Skeletal muscle cell (primary cell): Measurements from ENCODE around the gene SERPINB8.

Experiments used
- DNase-seq: peaks from one replicate; pipeline ENCODE4 v3.0.0-alpha.2; 2010; ENCODE audit warnings: low read depth
- H3K4me3 ChIP-seq: 2 replicates; pipeline ENCODE4 v1.5.1; 2011; ENCODE audit warnings: low read depth, mild to moderate bottlenecking, control low read depth, low read length, moderate library complexity

SERPINB8 gene

DNA sequence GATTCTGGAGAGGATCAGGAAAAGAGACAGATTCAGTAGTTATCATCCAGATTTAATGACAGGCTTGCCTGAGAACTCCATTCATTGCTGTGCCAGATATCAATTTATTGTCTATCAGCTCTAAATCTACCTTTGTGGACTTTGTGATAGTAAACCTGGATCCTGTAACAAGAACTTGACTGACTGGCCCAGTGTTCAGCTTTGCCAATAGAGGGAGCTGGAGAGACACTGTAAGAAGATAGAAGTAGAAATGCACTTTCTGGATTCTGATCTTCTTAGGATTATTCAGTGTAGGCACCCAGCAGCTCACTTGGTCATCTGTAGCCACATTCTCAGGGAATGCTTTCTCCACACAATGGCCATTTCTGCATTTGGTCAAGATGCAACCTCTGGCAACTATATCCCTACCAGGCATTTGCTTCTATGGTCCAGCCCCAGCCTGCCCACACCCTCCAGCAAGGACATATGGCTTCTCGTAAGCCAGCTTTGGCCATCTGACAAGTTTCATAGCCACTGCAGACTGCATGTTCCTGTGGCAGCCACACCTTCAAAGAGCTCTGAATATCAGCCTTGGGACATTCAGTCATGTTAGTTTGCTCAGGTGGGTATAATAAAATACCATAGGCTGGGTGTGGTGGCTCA lies 6.1 kb upstream of the SERPINB8 start:
- H3K4me3 ChIP-seq, result no peak overlapping the region
- no peak for DNase-seq

DNA sequence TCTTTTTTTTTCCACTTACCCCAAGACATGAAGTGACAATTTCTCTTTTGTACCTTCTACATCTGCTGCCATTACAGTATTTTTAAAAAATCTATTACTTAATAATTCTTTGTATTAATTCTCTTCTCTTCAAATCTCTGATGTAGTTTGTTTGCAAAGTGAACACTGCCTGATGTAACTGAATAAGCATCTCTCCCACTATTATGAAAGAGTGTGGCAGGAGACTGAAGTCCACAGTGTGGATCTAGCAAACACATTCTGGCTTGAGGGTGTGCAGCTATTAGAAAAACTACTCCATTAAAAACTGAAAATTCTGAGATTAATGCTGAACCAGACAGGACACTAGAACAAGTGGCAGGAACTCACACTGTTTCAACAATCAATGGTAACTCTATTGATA lies 5.0 kb upstream of the SERPINB8 start:
- H3K4me3 ChIP-seq, result no peak overlapping the region
- no peak for DNase-seq

- no peak for DNase-seq
- no peak overlapping the region for H3K4me3 ChIP-seq
Measured at GRCh38 chr18:63965716-63966330, 4.1 kb upstream of the SERPINB8 start.

DNA sequence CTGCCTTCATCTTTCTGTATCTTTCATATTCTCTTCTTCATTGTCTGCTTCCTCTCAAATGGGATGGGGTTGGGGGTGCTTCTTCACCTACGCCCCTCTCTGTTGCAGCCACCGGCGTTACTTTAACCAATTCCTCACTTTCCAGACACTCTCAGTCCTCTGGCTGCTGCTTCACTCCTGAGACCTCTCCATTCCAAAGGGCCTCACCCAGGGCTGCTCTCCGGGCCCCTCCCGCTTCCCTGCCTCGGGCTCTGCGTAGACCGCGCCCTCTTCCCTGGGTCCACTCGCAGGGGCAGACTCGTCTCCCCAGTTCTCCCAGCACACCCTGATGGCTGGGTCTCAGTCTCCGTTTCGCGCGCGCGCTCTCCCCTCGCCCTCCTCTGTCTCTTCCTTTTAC lies 926 bp downstream of the SERPINB8 start:
- H3K4me3 ChIP-seq, result peak overlapping the region; percentile 78
- no peak for DNase-seq

DNA sequence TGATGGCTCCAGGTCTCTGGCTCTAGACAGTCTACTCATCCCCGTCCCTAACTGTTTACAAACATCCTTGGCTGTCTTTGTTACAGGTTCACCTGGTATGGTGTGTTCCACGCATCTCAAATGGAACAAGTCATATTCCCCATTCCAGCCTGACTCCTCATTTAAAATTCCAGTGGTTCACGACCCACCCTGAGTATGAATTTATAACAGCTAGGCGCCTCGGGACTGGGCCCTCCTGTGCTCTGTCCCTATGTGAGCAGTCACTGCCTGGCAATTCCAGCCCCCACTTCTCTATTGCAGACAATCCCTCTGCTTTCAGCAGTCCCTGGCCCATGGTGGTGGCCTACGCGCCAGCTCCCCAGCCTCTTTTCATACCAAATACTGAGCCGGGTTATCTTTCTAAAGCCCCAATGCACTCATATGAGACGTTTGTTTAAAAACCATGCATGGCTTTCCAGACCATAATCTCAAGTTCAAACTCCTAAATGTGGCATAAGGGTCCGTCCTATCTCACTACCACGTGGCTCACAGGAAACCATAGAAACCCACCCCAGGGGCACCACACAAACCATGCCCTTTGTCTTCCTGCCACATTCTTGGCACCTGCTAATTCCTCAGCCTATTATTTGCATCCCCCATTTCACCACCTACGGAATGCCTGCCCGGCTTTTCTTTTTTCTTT lies 1.6 kb downstream of the SERPINB8 start:
- peak overlapping the region; percentile 78 for H3K4me3 ChIP-seq
- DNase-seq, result no peak

DNA sequence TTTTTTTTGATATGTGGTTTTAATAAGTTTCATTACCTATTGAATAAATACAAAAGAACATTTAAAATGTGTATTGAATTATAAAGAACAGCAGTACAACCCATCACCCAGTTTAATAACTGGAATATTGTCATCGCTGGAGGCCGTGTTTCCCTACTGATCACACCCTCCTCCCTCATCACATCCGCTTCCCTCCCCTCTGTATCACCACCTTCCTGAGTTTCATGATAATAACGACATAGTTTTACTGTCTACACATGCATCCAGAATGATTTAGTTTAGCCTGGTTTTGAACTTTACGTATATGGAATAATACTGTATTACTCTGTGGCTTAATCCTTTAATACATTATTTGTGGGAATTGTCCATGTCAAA lies 2.1 kb downstream of the SERPINB8 start:
- no peak for DNase-seq
- no peak overlapping the region for H3K4me3 ChIP-seq

GRCh38 chr18:63974991-63975390 lies 5.1 kb downstream of the SERPINB8 start:
- H3K4me3 ChIP-seq, result no peak overlapping the region
- no peak for DNase-seq

GRCh38 chr18:63975628-63976027 lies 5.7 kb downstream of the SERPINB8 start:
- no peak for DNase-seq
- H3K4me3 ChIP-seq, result no peak overlapping the region

DNA sequence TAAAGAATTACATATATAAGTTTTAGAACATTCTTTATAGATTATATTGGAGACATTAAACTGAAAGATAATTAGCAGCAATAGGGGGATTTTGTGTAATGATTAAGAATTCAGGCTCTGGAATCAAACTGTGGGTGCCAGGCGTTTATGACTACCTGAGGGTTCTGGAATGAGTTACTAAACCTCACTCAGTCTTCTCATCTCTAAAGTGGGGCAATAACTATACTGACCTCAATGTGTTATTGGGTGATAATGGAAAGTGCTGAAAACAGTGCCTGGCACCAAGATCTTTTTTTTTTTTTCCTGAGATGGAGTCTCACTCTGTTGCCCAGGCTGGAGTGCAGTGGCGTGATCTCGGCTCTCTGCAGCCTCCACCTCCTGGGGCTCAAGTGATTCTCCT lies 7.2 kb downstream of the SERPINB8 start:
- DNase-seq, result no peak
- H3K4me3 ChIP-seq, result no peak overlapping the region

- no peak for DNase-seq
- H3K4me3 ChIP-seq, result peak overlapping the region; percentile 19
Measured at GRCh38 chr18:63979409-63979920, 9.6 kb downstream of the SERPINB8 start.

GRCh38 chr18:63980027-63980426 lies 10.1 kb downstream of the SERPINB8 start:
- DNase-seq, result no peak
- no peak overlapping the region for H3K4me3 ChIP-seq

- no peak overlapping the region for H3K4me3 ChIP-seq
- DNase-seq, result no peak
Measured at GRCh38 chr18:63980896-63981460, 11.1 kb downstream of the SERPINB8 start.

- DNase-seq, result no peak
Measured at GRCh38 chr18:63981719-63982118, 11.8 kb downstream of the SERPINB8 start.

GRCh38 chr18:63982361-63982760 lies 12.5 kb downstream of the SERPINB8 start:
- no peak overlapping the region for H3K4me3 ChIP-seq
- DNase-seq, result no peak

More at GRCh38 chr18:63981719-63982118, 11.8 kb downstream of the SERPINB8 start:
- no peak overlapping the region for H3K4me3 ChIP-seq

DNA sequence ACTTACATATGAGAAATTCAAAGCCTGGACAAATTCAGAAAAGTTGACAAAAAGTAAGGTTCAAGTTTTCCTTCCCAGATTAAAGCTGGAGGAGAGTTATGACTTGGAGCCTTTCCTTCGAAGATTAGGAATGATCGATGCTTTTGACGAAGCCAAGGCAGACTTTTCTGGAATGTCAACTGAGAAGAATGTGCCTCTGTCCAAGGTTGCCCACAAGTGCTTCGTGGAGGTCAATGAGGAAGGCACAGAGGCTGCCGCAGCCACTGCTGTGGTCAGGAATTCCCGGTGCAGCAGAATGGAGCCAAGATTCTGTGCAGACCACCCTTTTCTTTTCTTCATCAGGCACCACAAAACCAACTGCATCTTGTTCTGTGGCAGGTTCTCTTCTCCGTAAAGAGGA lies 17.0 kb downstream of the SERPINB8 start:
- DNase-seq, result no peak
- H3K4me3 ChIP-seq, result no peak overlapping the region

DNA sequence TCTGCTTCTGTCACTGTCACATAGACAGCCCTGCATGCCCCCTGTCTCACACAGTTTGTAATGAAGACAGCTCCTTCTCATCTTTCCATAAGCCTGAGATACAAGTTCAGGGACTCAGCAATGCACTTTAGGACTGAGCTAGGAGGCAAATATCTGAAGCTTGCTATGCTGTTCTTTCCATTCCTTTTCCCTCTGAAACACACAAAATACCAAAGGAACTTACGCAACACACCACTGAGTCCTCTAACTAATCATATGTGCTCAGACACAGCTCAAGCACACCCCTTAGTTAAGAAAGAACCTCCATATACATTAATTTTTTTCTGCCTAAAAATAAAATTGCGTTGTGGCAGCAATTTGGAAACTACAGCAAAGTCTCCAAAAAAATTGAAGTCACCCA lies 17.9 kb downstream of the SERPINB8 start:
- DNase-seq, result no peak
- no peak overlapping the region for H3K4me3 ChIP-seq

- no peak for DNase-seq
- H3K4me3 ChIP-seq, result no peak overlapping the region
Measured at GRCh38 chr18:63992751-63993150, 22.9 kb downstream of the SERPINB8 start.

GRCh38 chr18:63994783-63995399 lies 25.0 kb downstream of the SERPINB8 start:
- H3K4me3 ChIP-seq, result no peak overlapping the region
- DNase-seq, result no peak

GRCh38 chr18:63997041-63997440 lies 27.2 kb downstream of the SERPINB8 start:
- DNase-seq, result no peak
- no peak overlapping the region for H3K4me3 ChIP-seq

DNA sequence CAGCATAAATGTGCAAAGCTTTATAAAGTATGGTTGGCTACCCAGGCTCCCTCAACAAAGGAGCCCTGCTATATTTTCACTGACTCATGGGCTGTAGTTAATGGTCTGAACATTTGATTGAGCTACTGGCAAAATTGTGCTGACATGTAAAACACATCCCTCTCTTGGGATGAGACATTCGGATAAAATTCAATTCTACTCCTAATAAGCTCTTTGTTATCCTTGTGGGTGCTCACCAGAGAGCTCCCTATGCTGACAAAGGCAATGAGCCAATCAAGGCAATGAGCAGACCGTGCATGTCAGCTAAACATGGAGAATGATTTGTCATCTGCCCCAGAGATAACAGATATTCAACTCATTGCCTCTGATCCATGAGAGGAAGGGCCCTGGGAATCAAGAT lies 27.7 kb downstream of the SERPINB8 start:
- DNase-seq, result no peak
- no peak overlapping the region for H3K4me3 ChIP-seq
